ENCODE measurements around the gene HOXD1.

The HOXD1 gene

GRCh38 chr2:176187200-176187898, 1.1 kb upstream of the HOXD1 start:
- DNase-seq = peak; percentile 25

- peak; percentile 54 for DNase-seq
Measured at GRCh38 chr2:176188774-176189680, 559 bp downstream of the HOXD1 start.

GRCh38 chr2:176189681-176190641, 1.5 kb downstream of the HOXD1 start:
- DNase-seq = peak; percentile 10

- DNase-seq = no peak
Measured at GRCh38 chr2:176192351-176192750, 3.9 kb downstream of the HOXD1 start.

- peak; percentile 8 for DNase-seq
Measured at GRCh38 chr2:176193048-176193447, 4.6 kb downstream of the HOXD1 start.

- DNase-seq = no peak
Measured at GRCh38 chr2:176199902-176200301, 11.4 kb downstream of the HOXD1 start.

GRCh38 chr2:176200971-176201370, 12.5 kb downstream of the HOXD1 start:
- DNase-seq = no peak

GRCh38 chr2:176202491-176202890, 14.0 kb downstream of the HOXD1 start:
- no peak for DNase-seq

- DNase-seq = no peak
Measured at GRCh38 chr2:176205126-176205525, 16.7 kb downstream of the HOXD1 start.

GRCh38 chr2:176206136-176206535, 17.7 kb downstream of the HOXD1 start:
- no peak for DNase-seq

- no peak for DNase-seq
Measured at GRCh38 chr2:176206682-176207081, 18.2 kb downstream of the HOXD1 start.

GRCh38 chr2:176211110-176211509, 22.6 kb downstream of the HOXD1 start:
- DNase-seq = no peak

GRCh38 chr2:176212276-176212675, 23.8 kb downstream of the HOXD1 start:
- DNase-seq = no peak

- no peak for DNase-seq
Measured at GRCh38 chr2:176213406-176213805, 24.9 kb downstream of the HOXD1 start.

GRCh38 chr2:176227874-176228273, 39.4 kb downstream of the HOXD1 start:
- no peak for DNase-seq

GRCh38 chr2:176234156-176234555, 45.7 kb downstream of the HOXD1 start:
- no peak for DNase-seq

GRCh38 chr2:176234940-176235339, 46.5 kb downstream of the HOXD1 start:
- no peak for DNase-seq

GRCh38 chr2:176237456-176237855, 49.0 kb downstream of the HOXD1 start:
- DNase-seq = no peak

- no peak for DNase-seq
Measured at GRCh38 chr2:176239031-176239430, 50.6 kb downstream of the HOXD1 start.

- no peak for DNase-seq
Measured at GRCh38 chr2:176240301-176240700, 51.8 kb downstream of the HOXD1 start.

Measured in COR-L47 (cell line).